GM18520 (cell line): ENCODE data around the gene MLH3.

Experiments
- ATAC-seq: cut with Tn5 transposase; IDR thresholded peaks from one replicate; pipeline ENCODE4 v1.9.1; 2021; ENCODE audit not compliant: unreplicated experiment

MLH3 gene

DNA sequence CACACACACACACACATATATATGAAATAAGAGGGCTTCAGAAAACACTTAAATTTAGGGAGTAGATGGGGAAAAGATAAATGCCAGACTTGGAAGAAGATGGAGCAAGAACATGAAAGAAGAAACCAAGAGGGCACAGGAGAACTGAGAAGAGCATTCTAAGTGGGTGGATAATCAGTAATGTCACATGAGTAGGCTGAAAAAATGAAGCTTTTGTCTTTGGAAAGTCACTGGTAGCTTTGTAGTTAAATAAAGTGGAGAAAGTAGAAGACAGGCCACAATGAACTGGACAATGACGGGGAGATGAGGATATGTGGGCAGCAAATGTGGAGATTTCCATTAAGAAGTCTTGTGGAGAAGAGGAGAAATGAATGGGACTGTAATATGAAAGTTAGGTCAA lies 15.9 kb upstream of the MLH3 start:
- ATAC-seq = no peak

DNA sequence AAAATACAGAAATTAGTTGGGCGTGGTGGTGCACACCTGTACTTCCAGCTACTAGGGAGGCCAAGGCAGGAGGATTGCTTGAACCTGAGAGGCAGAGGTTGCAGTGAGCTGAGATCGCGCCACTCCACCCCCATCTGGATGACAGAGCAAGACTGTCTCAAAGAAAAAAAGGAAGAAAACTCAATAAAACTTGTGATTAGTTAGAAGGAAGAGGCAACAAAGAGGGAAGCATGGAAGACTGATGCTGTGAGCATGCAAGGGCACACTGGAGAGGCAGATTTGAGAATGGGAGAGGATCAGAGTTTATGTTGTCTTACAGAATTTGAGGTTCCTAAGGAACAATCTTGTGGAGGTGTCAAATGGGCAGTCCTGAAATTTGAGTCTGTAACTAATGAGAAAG lies 15.4 kb upstream of the MLH3 start:
- ATAC-seq = no peak

DNA sequence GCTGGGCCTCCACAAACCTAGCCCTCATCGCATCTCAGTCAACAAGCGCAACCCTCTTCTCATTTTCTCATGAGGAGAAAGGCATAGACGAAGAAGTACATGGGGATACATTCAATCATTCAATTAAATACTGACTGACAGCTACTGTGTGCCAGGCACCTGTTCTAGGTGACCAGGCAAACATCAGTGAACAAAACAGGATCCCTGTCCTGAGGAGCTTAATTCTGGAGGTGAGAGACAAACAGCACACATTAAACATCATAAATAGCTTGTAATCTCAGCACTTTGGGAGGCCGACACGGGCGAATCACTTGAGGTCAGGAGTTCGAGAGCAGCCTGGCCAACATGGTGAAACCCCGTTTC lies 12.9 kb upstream of the MLH3 start:
- no peak for ATAC-seq

DNA sequence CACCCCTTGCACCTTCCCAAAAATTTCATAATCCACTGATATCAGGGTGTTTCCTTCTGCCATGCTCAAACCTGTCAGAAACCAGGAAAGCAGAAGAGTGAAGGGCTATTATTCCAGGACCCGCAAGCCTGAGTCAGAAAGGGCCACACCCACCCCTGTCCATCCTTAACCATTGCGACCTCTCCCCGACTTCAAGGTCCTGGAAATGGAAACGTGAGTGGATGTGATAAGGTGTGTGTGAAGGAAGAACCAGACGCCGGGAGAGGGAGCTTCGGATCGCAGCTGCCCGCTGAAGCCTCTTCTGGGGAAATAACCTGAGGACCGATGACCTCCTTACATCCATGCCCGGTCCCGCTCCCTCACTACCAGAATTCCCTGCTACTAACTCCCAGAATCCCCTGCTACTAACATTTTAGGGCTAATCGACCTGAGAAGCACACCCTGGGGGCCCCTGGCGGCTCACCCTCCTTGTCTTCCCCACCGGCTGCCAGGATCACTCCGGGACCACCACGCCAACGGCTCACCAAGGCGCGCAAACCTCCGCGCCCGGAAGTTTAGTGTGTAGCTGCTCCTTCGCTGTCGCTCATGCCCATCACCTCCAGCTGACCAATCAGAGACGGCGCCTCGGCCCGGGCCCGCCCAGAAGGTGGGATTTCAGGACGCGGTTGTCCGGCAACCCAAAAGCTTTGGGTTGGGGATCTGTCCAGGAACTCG lies 12.4 kb upstream of the MLH3 start, which contains the start of gene ACYP1:
ACYP1 (minus strand) TSS at position 534 of the 714 bp plus-strand sequence; CDS start at position 63, 471 bp downstream.
- ATAC-seq = peak; percentile 97

DNA sequence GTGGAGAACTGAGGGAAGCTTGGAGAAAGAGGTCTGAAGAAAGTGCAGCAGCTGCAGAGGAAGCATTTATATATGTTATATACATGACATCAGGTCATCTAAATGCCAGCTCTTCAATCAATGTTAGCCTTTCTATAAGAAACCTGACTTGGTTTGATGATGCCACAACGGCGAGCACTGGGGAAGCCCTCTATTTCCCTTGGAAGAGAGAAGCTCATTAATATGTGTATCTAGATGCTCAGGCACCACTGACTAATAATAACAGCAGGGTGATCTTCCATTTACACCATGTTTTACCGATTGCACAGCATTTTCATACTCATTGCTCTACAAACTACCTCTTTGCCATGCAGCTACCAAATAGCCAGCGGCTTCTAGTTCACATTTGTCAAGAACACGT lies 11.7 kb upstream of the MLH3 start:
- no peak for ATAC-seq

DNA sequence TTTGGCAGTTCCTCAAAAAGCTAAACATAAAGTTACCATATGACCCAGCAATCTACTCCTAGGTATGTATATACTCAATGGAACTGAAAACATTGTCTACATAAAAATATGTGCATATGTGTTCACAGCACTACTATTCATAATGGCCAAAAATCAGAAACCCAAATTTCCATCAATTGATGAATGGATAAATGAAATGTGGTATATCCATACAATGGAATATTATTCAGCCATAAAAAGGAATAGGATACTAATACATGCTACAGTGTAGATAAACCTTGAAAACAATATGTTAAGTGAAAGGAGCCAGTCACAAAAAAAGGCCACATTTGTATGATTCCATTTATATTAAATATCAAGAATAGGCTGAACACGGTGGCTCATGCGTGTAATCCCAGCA lies 9.2 kb upstream of the MLH3 start:
- no peak for ATAC-seq

DNA sequence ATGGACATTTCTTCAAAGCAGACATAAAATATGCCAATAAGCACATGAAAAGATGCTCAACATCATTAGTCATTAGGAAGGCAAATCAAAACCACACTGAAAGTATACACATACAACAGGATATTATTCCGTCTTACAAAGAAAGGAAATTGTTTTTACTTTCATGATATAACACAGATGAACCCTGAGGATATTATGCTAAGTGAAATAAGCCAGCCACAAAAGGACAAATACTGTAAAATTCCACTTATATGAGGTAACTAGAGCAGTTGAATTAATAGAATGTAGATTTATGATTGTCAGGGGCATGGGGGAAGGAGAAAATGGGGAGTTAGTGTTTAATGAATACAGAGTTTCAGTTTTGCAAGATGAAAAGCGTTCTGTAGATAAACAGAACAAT lies 8.4 kb upstream of the MLH3 start:
- ATAC-seq = no peak

DNA sequence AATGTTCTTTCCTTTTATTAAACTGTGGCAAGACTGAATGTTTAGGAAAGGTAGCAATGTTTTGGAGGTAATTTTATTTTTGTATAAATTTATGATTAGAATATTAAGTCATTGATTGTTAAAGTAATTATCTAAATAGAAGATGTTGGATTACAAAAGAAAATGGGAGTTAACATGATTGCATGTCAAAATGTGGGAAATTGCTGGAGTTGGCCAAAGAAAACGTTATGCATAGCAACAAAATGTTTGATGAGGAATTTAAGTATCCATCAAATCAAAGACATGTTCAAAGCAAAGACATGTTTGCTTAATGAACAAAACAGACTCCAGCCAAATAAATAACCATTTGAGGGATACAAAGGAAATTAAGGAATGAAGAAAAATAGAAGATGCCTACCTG lies 3.2 kb upstream of the MLH3 start:
- ATAC-seq = no peak

DNA sequence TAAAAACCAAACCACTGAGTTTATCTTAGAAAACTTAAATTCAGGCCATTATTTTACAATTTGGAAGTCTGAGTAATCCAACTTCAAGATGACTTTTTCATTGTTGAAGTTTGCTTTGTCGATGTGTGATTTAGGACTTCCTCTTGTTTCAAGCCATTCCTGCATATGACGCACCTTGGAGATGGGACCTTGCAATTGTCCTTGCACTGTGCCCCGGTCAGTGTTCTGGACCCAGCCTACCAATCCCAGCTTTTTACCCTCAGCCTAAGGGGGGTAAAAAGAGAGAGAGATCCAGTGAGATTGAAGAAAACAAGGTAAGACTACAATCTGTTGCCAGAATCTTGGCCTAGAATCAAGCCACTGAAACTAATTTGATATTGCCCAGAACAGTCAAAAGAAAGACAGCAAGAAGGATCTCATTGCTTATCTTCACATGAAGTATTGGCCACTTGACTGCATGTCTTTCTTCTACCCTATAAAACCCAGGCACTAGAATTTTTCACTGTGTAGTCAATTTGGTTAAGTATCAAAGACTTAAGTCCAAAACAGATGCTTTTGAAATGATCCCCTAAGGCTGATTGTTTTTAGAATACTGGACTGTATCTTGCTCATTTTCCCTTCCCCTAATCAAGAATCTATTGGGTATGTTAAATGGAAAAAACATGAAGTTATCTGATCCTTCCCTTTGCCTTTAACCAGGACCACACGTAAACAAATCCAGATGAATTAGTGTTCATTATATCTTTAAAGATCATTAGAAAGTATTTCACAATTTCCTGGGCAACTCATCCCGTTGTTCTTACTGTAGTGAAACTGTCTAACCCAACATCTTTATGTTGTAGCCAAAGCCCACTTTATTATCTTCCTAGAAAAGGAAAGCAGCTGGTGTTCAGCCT lies 2.4 kb upstream of the MLH3 start:
- no peak for ATAC-seq

DNA sequence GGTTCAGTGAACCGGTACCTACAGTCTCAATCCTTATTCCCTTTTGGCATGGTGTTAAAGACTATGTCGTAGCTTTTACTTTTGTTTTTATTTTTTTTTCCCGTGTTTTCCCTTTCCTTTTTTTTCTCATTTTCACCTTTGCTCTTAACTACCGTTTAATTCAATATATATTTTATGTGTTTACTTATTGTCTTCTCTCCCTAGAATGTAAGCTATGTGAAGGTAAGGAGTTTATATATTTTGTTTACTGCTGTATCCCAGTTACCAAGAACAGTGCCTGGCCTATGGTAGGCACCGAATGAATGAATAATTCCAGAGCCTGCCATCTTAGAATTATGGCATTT lies 261 bp upstream of the MLH3 start:
- no peak for ATAC-seq

DNA sequence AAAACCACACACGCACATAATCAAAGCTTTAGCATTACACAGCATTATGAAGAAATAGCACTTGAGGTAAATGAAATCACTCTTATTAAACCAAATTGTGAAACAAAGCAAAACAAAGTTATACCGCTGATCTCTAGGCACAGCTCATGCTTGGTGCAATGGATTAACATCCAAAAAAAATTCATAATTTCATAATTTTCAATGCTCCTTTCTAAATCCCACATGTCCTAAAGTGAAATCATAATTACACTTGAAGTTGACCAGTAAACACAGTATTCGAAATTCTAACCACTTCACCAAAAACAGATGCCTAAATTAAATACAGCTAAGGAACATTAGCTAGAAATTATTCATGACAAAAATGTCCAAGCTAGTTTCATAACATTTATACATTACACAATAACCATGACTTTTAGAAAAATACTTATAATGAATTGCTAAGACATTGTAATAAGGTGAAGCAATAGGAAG lies 1.5 kb downstream of the MLH3 start:
- ATAC-seq = no peak

DNA sequence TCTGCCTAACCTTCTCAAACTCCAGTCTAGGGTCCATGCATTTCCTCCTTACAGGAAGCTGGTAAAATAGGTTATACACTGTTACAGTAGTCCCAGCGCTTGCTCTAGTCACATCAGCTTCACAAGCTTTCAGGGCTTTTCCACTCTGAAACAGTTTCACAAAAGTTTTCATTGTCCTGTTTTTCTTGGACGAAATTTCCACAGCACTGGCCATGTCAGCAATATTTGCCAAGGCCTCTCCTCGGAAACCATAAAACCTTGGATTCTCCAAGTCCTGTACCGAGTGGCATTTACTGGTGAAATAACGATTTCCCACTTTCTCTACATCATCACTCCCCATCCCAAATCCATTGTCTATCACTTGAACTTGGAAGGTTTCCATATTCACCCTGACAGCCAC lies 2.1 kb downstream of the MLH3 start:
- ATAC-seq = no peak

DNA sequence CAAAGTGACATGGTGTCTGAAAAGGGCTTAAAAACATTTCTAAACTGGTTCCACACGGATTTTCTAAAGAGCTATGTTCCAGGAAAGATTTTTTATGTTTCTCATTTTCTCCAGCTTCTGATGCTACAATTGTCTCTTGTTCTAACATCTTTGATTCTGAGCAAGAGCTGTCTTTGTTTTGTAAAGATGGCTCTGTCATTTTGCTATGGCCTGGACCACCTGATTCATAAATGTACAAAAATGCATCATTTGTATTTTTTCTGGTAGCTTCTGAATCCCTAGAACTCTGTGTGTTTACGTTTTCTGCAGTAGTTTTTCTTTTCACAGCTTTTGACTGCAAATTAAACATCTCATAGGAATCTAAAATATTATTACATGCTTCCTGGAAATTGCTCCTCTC lies 3.2 kb downstream of the MLH3 start:
- no peak for ATAC-seq

DNA sequence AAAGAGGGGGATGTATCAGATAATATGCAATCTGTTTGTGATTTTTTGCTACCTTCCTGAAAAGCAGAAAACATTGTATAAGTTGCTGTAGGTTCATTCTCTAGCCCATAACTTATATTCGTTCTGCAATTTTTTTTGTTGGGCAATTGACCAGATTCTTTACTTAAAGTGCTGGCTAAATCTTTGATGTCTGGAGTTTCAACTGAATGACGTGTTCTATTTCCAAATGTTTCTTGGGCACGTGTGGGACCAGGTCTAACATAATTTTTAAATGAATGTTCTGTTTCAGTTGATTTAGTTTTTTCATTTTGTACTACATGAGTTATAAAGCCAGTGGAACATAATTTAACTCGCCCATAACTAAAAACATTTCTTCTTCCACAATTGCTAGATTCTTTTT lies 3.8 kb downstream of the MLH3 start:
- ATAC-seq = no peak

DNA sequence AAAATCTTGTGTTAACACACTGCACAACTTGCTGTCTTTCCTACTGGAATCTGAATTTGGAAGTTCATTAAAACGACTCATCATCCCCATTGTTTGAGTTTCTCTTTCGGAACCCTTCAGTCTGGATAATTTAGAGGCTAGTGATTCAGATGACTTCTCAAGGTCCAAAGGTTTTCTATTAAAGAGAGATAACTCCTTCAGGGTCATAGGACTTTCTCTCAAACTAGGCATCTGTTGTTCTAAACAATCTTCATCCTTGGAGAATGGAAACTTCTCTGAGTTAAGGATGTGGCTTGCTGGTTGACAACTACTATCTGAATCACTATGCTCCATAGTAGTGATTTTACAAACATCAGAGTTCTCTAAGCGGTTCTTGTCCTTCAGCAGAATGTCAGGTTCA lies 4.4 kb downstream of the MLH3 start:
- no peak for ATAC-seq

DNA sequence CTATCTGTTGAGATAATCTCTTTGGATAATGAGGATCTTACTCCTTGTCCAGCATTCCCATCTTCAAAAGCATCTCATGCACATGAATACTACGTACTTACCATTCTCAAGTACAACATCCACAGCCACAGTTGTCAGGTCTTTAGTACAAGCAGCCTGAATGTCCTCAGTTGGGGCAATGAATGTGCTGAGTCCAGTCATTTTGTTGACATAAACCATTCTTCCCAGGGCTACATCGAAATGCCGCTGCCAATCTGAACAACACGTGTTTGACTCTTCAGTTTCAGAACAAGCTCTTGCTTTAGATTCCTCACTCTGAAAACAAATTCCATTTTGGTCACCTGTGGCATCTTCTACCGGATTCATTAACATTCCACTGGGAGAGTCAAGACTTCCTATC lies 5.0 kb downstream of the MLH3 start:
- ATAC-seq = no peak

DNA sequence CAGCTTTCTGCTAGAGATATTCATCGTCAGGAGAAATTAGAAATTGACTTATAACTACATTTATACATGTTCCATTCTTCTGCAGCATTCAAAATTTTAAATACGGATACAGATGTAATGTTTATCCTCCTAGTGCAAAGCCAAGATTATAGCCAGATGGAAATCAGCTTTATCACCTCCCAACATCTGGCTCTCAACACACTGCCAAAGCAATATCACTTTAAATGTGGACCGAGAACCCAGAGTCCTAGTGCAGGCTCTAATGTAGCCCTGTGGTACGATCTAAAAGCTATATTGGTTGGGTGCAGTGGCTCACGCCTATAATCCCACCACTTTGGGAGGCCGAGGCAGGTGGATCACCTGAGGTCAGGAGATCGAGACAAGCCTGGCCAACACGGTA lies 6.5 kb downstream of the MLH3 start:
- ATAC-seq = no peak

DNA sequence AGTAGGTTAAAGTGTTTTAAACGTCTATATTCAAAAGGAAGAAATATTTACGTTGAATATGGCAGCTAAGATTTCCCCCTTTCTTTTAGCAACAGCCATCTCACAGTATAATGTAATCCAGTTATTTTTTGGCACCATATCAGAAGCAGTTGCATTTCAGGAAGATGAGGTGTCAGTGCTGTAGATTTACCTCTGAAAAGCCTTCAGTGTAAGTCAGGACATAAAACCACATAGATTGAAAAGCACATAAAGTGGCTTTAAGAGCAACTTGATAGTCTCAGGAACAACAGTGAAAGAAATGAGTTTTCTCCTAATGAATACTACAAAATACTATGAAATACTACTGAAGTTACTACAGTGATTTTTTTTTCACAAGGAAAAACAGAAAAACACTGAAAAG lies 6.9 kb downstream of the MLH3 start:
- no peak for ATAC-seq

DNA sequence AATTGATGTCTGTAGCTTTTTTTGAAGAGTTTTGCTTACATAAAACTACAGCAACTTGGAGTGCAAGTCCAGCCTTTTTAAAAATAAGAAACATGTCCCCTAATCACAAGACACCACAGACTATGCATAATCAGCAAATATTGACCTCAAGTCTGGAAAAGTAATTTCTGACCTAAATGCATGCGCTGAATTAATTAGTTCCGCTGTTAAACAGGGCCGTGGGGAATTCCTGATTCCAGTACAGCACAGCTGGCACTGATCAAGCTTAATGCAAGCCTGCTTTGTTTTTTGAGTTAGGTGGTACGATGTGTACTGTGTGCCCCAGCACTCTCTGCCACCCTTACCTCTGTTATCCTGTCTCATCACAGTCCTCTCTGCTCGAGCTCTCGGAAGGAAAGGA lies 9.2 kb downstream of the MLH3 start:
- ATAC-seq = no peak

DNA sequence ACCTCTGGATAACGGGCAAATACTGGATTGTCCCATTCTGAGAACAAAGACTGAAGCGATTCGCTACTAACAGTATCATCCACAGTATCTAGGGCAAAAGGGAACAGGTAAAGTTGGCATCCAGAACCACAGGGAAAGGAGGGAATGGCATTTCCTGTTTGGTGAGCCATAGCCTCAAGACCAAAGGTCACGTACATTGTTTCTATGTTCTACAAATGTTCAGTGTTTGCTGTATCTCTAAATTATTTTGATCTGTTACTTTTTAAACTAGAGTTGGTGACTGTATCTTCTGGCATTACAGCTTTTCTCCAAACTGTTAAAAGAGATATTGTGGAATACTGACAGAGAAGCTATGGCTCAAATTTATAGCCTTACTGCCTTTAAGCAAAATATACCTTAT lies 9.7 kb downstream of the MLH3 start:
- no peak for ATAC-seq

DNA sequence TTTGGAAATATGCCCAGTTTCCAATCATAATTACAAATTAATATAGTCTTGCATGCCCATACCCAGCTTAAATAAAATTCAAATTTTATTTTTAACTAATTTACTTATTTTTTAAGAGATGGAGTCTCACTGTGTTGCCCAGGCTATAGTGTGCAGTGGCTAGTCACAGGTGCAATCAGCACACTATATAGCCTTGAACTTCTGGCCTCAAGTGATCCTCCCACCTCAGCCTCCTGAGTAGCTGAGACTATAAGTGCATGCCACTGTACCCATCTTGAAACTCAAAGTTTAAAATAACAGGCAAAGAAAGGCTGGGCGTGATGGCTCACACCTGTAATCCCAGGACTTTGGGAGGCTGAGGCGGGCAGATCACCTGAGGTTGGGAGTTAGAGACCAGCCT lies 10.3 kb downstream of the MLH3 start:
- no peak for ATAC-seq

DNA sequence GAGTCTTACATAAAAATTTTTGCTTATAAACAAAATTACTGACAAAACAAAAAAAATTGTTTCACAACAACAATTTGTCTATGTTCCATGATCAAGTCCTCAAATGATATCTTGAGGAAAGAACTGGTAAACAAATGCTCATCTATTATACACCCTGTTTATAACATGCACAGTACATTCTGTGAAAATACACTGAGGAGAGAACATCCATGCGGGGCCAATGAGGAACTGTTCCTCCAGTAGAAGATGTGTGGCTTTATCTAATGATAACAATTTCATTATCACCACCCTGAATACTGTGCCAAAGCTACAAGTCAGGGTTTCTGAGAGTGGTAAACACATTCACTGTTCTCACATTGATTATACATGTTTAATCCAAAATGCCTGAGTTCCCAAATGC lies 10.8 kb downstream of the MLH3 start:
- no peak for ATAC-seq

DNA sequence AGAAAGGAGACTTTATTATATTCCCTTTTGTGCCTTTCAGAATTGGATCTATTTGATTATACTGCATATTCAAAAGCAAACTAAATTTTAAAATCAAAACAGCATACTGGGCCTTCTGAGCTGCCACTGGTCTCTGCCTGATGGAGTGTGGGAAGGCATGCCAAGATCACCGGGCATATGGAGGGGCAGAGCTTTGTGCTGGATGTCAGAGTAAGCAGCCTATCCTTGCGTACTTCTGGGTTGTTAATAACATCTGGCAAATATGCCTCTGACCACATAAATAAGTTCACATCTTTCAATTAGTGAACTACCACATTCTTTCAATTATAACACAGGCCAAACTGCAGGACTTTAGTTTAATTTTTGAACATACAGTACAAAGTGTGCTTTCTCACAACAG lies 18.3 kb downstream of the MLH3 start:
- no peak for ATAC-seq
